Kidney epithelial cell (primary cell): ENCODE measurements around the gene VGLL4. TPM values are rescaled to one million over a fixed set of nuclear protein-coding genes. Genes with fewer than 3 reads are reported as not detected.

ENCODE experiments used
- DNase-seq: peaks from one replicate; pipeline ENCODE4 v3.0.0-alpha.2; 2010; ENCODE audit warnings: low read depth
- H3K27me3 ChIP-seq: 2 replicates; pipeline ENCODE4 v1.6.0; 2011; ENCODE audit warnings: low read length; ENCODE audit not compliant: control insufficient read depth, insufficient read depth
- H3K36me3 ChIP-seq: 2 replicates; pipeline ENCODE4 v1.5.1; 2011; ENCODE audit warnings: low read length; ENCODE audit not compliant: control insufficient read depth, insufficient read depth
- H3K4me3 ChIP-seq: 2 replicates; pipeline ENCODE4 v1.5.1; 2011; ENCODE audit warnings: low read depth, mild to moderate bottlenecking, control low read depth, low read length
- total RNA-seq: library from RNA; depleted of rRNA; stranded (reverse); fragments of >200 nt; gene quantifications from 2 replicates; pipeline ENCODE4 v1.2.3, GENCODE V29; 2015
- TF ChIP-seq, protein P1 (sequence below): IDR thresholded peaks from 2 replicates; pipeline ENCODE4 v1.5.1; 2011; ENCODE audit warnings: mild to moderate bottlenecking, moderate library complexity, low read length, control low read depth, inconsistent platforms; ENCODE audit not compliant: insufficient read depth, poor library complexity, severe bottlenecking

Gene VGLL4
- total RNA-seq, 1 donor from 2014 or later = 96.3 TPM

- DNase-seq = no peak
- no peaks in the 10 kb centered on the region for H3K36me3 ChIP-seq
- H3K27me3 ChIP-seq = no peaks in the 10 kb centered on the region
- H3K4me3 ChIP-seq = no peak overlapping the region
- TF ChIP-seq, protein P1, sequence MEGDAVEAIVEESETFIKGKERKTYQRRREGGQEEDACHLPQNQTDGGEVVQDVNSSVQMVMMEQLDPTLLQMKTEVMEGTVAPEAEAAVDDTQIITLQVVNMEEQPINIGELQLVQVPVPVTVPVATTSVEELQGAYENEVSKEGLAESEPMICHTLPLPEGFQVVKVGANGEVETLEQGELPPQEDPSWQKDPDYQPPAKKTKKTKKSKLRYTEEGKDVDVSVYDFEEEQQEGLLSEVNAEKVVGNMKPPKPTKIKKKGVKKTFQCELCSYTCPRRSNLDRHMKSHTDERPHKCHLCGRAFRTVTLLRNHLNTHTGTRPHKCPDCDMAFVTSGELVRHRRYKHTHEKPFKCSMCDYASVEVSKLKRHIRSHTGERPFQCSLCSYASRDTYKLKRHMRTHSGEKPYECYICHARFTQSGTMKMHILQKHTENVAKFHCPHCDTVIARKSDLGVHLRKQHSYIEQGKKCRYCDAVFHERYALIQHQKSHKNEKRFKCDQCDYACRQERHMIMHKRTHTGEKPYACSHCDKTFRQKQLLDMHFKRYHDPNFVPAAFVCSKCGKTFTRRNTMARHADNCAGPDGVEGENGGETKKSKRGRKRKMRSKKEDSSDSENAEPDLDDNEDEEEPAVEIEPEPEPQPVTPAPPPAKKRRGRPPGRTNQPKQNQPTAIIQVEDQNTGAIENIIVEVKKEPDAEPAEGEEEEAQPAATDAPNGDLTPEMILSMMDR = no peak
These were observed 36.8 kb upstream of the VGLL4 start for GRCh38 chr3:11680509-11680908.

DNA sequence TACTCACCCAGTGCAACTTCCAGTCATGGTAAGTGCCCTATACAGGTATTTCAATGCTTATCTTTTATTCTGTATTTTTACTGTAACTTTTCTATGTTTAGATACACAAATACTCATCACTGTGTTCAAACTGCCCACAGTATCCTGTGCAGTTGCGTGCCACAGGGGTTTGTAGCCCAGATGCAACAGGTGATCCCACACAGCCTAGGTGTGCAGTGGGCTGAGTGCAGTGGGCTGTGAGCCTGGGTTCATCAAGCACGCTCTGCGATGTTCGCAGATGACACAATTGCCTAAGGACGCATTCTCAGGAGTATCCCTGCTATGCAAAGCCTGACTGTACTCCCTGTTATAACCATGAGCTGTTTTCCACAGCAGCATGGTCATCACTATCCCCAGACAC lies 36.2 kb upstream of the VGLL4 start:
- Histone ChIP-seq H3K4me3 (no peak overlapping the region), H3K27me3 (no peaks in the 10 kb centered on the region), H3K36me3 (no peaks in the 10 kb centered on the region)
- TF ChIP-seq, protein P1 = no peak
- no peak for DNase-seq

DNA sequence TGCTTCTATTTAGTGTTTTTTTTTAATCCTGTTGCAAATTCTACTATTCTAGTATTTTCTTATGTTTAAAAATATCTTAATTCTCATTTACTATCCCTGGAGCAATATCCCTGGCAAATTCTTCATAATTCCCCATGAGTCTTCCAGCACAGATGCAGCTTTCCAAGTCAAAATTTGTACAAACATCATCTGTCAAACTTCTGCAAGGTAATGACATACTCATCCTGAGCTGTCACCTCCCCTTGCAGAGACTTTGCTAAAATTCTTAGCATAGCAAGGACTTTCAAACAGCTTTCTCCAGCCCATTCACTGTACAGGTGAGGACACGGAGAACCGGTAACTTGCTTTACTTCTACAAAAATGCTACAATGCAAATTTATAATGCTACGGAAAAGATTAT lies 28.6 kb upstream of the VGLL4 start:
- H3K4me3 ChIP-seq = no peak overlapping the region
- TF ChIP-seq, protein P1 = no peak
- no peaks in the 10 kb centered on the region for H3K27me3 ChIP-seq
- no peaks in the 10 kb centered on the region for H3K36me3 ChIP-seq
- DNase-seq = no peak

GRCh38 chr3:11671648-11672100 lies 28.0 kb upstream of the VGLL4 start:
- H3K36me3 ChIP-seq = no peaks in the 10 kb centered on the region
- no peak overlapping the region for H3K4me3 ChIP-seq
- no peak for DNase-seq
- TF ChIP-seq, protein P1 = no peak
- no peaks in the 10 kb centered on the region for H3K27me3 ChIP-seq

DNA sequence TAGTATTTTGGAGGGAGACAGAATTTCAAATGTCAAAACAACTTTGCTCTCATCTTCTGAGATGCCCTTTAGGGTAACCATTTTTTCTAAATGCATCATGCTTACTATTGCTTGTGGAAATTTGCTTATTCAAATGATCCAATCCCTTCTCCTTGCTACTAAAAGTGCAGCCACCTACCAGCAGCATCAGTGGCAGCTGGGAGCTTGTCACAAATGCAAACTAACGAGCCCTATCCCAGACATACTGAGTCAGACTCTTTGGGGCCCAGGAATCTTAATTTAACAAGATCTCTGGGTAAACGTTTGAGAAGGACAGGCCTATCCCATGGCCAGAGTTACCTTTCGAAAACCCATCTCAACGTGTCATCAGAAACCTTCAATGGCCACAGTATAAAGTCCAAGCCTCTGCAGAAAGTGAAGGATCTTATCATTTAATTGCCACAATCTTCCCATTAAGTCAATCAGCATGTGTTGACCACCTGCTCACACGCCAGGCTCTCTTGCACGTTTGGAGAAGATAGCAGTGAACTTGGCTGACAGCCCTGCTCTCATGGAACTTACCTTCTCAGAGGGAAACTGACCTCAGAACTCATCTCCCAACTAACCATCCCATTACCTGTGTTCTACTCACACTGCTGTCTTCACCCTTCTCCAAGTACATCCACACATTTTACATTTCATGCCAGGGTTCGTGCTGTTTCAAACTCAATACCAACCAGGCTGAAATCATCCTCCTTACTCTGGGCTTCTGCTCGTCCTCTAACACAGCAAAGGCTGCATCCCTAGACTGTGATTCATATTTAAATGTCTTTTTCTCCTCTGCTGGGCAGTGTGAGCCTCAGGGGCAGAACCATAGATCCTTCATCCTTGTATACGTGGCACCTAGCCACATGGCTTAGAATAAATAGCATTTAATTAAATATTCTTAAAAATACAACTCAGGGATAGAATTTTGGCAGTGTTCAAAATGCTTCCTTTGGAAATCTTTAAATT lies 24.8 kb upstream of the VGLL4 start:
- H3K27me3 ChIP-seq = no peaks in the 10 kb centered on the region
- no peak for DNase-seq
- TF ChIP-seq, protein P1 = no peak
- no peaks in the 10 kb centered on the region for H3K36me3 ChIP-seq
- H3K4me3 ChIP-seq = no peak overlapping the region

DNA sequence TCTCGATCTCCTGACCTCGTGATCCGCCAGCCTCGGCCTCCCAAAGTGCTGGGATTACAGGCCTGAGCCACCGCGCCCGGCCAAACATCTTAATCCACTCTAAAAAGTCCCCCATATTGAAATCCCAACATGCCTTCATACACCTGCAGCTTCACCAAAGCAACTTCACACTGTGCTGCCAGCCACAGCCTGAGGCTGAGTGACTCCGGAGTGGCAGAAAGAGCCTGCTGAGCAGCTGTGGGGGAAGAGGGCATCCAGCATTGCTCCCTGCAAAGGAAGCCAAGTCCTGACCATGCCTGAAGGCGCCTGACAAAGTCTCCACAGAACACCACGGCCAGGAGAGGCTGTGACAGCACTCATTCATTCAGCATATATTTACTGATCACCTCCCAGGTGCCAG lies 21.6 kb upstream of the VGLL4 start:
- Histone ChIP-seq H3K4me3 (no peak overlapping the region), H3K27me3 (no peaks in the 10 kb centered on the region), H3K36me3 (no peaks in the 10 kb centered on the region)
- TF ChIP-seq, protein P1 = no peak
- DNase-seq = no peak
